Right renal cortex interstitium (tissue), 3 donors: ENCODE results near the gene ZNF165. TPM values are rescaled to one million over a fixed set of nuclear protein-coding genes. Genes with fewer than 3 reads are reported as not detected.
A peak's percentile ranks its signal among the peaks of the same experiment; 100 is the strongest.
"Not testable (repeated sequence)": the region's sequence is repeated elsewhere in the genome, so short reads cannot be mapped to it uniquely, and the experiment has no call there.

Source experiments
- DNase-seq, 3 donors: peaks; one replicate each; pipeline ENCODE4 v3.0.0-alpha.2; 2013; ENCODE audit warnings: low read depth in 3 of 3, low spot score in 2 of 3
- polyA plus RNA-seq, 3 donors: library from polyadenylated mRNA; unstranded; fragments of 120-200 nt; gene quantifications; one replicate each; pipeline ENCODE4 v1.2.1, GENCODE V29; 2013; ENCODE audit not compliant: insufficient read length in 3 of 3

Gene ZNF165
- polyA plus RNA-seq, 3 donors: 4.3 to 4.8 (median 4.7) TPM

DNA sequence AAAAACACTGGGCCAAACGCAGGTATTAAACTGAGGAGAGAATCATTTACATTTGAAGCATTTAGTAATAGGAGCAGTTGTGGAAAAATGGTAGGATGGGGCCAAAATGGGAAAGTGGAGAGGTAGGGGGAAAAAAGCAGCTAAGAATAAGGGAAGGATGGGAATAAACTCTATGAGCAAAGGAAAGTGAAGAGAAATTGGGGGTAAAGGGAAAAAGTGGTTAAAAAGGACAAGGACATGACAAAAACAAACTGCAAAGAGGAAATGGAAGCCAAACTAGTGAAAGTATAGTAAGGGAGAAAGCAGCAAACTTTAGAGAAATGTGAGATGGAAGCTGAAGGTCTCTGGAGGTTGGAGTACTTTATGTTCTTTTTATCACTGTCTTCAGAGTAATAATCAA lies 37.8 kb downstream of the ZNF165 start:
- no peak for DNase-seq

DNA sequence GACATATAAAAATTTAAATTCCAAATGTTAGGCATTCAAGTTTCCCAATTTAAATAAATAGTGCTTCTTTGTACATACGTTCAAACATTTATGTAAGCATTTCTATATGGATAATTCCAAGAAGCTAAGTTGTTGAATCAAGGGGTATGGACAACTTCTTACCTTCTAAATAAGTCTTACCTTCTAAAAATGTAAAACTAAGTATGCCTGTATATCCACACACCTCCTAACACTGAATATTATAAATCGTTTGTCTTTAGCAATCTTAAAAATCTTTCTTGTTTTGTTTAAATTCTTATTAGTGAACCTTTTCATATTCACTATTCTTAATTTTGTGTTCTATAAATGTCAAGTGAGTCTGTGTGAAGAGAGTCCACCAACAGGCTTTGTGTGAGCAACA lies 41.5 kb downstream of the ZNF165 start:
- no peak for DNase-seq

GRCh38 chr6:28122283-28122682 lies 41.9 kb downstream of the ZNF165 start:
- DNase-seq: not testable (repeated sequence)

GRCh38 chr6:28124350-28124970 lies 44.1 kb downstream of the ZNF165 start, which contains the start of gene ZSCAN16:
Gene ZSCAN16, plus strand, starts transcription at chr6:28124609. Its CDS starts 835 bp downstream, at chr6:28125444.
- peak in 1 of 3 donors; percentile 48 for DNase-seq

- DNase-seq: no peak
Observed at GRCh38 chr6:28124971-28125353, 44.6 kb downstream of the ZNF165 start.

DNA sequence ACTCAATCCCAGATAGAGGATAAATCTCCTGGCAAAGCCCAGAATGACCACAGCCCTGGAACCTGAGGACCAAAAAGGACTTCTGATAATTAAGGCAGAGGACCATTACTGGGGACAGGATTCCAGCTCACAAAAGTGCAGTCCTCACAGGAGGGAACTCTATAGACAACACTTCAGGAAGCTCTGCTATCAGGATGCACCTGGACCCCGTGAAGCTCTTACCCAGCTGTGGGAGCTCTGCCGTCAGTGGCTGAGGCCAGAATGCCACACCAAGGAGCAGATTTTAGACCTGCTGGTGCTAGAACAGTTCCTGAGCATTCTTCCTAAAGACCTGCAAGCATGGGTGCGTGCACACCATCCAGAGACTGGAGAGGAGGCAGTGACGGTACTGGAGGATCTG lies 45.0 kb downstream of the ZNF165 start:
- DNase-seq: no peak

DNA sequence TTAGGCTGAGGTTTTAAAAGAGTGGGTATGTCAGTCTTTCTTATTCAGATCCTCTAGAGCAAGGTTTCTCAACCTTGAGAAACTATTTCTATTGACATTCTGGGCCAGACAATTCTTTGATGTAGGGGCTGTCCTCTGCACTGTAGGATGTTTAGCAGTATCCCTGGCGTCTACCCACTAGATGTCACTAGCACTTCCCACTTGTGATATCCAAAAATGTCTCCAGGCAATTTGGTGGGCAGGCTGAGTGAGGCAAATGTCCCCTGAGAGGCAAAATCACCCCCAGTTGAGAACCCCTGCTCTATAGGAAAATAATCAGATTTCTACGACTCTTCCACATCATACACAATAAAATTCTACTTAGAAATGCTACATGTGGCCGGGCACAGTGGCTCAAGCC lies 53.6 kb downstream of the ZNF165 start:
- DNase-seq: no peak

DNA sequence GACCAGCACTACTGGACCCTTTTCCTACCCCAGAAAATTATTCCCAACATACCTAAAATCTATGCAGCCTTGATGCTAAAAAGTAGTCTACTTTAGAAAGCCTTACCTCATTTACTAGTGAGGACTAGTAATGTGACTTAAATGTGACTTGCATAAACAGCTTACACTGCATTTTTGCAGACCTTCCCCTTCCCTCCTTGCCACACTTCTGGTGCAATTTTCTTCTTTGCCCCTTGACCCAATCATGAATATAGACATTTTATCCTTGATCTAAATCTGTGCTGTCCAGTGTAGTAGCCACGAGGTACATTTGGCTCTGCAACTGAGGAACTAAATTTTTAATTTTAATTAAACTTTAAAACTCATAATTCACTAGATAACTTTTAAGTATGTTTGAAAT lies 54.3 kb downstream of the ZNF165 start:
- DNase-seq: no peak

DNA sequence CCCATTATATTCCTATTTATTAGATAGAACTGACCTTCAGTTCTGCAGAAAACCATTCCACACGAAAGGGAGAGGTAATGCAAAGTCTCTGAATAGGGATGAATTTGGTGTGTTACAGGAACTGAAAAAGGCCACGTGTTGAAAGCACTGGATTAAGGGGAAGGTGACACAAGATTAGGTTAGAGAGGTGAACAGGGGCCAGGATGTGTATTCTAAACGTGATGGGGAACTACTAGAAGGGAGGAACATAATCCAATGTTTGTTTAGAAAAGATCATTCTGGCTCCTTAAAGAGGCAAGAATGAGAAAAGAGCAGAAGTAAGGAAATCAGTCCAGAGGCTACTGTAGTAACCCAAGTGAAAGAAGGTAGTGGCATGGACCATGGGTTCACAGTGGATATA lies 55.0 kb downstream of the ZNF165 start:
- DNase-seq: no peak

GRCh38 chr6:28136585-28137504 lies 56.5 kb downstream of the ZNF165 start:
- peak; percentile 77 to 83 (median 82) for DNase-seq

DNA sequence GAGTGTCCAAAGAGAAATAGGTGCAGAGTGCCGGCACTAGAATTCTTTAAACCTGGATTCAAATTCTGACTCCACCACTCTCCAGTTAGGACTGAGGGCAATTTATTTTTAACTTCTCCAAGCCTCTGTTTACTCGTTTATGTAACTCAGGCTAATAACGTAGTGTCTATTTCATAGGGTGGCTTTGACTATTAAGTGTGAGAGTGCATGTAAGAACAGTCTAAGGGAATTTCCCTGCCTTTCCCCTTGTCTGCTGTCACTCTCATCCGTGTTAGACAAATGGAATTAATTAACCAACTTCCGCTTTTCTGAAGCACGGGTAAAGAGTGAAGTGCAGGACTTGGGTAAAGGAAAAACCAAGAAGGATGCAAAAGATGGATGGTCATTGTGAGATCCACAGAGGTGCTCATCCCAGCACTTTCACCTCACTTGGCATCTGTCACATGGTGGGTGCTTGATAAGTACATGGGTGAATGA lies 57.2 kb downstream of the ZNF165 start:
- no peak for DNase-seq

Other genes starting within 250 kb of the ZNF165 start
- gene OR2B2, start 168.2 kb upstream of the ZNF165 start, polyA plus RNA-seq: not detected
- under 1 TPM; 0.14 to 0.33 (median 0.17) TPM for gene OR2B6, start 123.3 kb upstream of the ZNF165 start, polyA plus RNA-seq
- 10 to 100 TPM; 11.2 to 15.0 (median 12.1) TPM for gene ZSCAN16, start 44.0 kb downstream of the ZNF165 start, polyA plus RNA-seq
- 10 to 100 TPM; 36.8 to 44.7 (median 39.8) TPM for gene ZKSCAN8, start 61.3 kb downstream of the ZNF165 start, polyA plus RNA-seq
- 10 to 100 TPM; 28.3 to 34.2 (median 30.5) TPM for gene ZSCAN9, start 144.7 kb downstream of the ZNF165 start, polyA plus RNA-seq
- gene ZKSCAN4, start 171.7 kb downstream of the ZNF165 start, polyA plus RNA-seq: 10 to 100 TPM; 11.9 to 12.9 (median 12.2) TPM
- 1 to 10 TPM; 2.6 to 2.9 (median 2.7) TPM for gene NKAPL, start 178.7 kb downstream of the ZNF165 start, polyA plus RNA-seq
- gene ZSCAN26, start 186.6 kb downstream of the ZNF165 start, polyA plus RNA-seq: 10 to 100 TPM; 32.8 to 40.7 (median 35.0) TPM
- gene PGBD1, start 201.0 kb downstream of the ZNF165 start, polyA plus RNA-seq: 10 to 100 TPM in 1 of 3 donors, 1 to 10 TPM in 2; 9.6 to 10.5 (median 9.8) TPM